ENCODE data around the gene TMEM196.

Gene TMEM196

DNA sequence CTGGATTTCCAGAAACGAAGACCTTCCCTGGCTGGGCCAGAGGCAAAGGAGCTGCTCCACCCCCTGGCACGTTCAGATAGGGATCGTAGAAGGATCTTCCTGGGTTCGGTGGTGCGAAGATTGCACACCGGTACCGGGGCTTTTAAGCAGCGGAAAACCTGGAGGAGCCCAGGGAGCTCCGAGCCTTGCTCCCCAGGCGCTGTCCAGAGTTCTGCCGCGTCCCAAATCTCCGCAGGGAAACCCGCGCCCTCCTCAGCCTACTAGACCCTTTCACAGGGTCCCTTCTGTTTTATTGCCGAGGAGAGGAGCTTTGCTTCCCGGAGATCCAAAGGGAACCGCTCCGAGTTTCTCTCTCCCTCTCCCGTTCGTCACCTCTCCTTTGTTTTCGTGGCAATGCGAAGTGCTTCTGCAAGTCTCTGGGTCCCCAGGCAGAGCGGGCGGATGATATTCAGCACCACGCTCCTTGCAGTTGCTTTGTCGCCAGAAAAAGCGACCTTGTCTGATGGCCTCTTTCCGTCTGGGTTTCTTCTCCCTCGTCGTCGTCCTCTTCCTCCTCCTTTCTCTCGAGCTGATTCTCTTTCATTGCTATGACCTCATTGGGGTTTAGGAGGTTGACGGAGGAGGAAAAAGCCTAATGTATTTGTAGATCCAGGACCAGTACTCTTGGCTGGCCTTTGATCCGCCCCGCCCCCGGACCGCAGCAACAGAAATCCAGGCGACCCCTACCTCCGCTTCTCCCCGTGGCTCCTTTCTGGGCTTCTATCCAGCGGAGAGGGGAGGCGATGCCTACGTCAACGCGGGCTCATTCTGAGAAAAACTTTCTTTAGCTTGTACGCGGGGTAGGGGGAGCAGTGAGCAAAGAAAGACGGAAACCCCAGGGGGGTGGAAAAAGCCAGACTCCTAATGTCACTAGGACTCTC lies at the start of gene TMEM196:
Gene TMEM196, minus strand, starts transcription at position 777 of the 920 bp plus-strand sequence. CDS start 921 bp downstream, outside the sequence.
- H3K4me3 ChIP-seq (ENCODE audit: low read depth, low read length): no peak within 1 kb of the TSS
- DNase-seq (ENCODE audit: low read depth): no peak

DNA sequence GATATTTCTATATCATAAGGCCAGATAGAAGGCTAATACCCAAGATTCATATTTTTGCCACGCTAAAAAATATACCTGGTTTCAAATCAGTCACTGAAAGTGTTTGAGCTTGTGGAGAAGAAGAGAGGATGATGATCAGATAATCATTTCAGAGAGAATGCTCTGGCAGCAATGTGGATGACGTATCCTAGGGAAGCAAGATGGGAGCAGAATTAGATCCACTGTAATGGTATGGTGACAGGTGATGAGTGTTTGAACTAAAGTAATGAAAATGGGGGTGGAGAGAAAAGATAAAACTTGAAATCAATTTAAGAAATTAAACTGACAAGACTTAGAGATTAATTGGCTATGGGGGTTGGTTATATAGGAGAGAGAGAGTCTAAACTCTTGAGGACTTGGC lies 42.7 kb upstream of the TMEM196 start:
- DNase-seq (ENCODE audit: low read depth): no peak
- no peak overlapping the region for H3K4me3 ChIP-seq (ENCODE audit: low read depth, low read length)

DNA sequence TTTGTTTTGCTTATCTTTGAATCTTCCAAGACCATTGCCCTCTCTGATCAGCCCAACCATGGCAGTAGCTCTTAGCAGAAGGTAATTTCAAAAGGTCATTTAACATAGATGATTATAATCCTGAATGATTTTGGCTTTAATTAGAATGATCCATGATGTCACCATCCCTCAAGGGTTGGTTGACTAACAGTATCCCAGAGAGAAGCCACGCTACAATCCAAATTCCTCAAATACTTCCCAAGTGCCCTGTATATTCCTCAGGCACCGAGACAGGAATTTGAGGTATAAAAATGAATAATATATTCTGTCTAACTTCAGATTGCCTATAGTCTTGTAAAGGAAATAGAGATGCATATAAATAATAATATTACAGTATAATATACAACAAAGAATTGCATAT lies 42.1 kb upstream of the TMEM196 start:
- no peak for DNase-seq (ENCODE audit: low read depth)
- no peak overlapping the region for H3K4me3 ChIP-seq (ENCODE audit: low read depth, low read length)

DNA sequence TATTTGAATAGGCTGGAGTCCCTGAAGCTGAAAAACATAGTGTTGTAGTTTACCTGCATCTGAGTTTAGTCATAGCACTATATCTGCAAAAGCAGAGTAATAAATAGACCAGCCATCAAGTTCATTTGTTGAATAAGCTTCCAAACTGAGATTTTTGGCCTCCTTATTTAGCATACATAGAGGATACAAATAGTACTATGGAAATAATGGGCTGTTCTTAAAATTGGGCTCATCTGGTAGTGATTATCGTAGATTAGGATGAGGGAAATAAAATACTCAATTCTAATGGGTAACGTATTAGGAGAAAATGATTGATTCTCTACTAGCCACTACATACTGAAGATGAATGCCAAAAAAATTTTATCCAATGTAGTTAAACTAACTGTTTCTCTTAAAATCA lies 41.4 kb upstream of the TMEM196 start:
- H3K4me3 ChIP-seq (ENCODE audit: low read depth, low read length): no peak overlapping the region
- no peak for DNase-seq (ENCODE audit: low read depth)

DNA sequence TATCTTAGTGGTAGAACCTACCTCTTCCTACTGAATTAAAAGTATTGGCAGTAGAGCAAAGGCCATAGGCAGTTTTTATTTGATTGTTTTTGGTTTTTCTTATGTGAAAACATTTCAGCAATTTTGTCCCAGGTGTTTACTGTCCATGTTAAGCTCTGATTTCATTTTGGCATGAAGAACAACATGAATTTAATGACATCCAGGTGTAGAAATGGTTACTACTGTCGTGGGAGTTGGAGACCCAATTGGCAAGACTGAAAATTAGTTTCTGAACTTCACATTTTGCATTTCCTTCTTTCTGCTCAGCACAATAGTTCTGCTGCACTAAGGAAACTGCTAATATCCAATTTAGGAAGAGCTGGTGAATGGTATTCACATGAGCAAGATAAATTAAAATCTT lies 38.0 kb upstream of the TMEM196 start:
- no peak overlapping the region for H3K4me3 ChIP-seq (ENCODE audit: low read depth, low read length)
- no peak for DNase-seq (ENCODE audit: low read depth)

DNA sequence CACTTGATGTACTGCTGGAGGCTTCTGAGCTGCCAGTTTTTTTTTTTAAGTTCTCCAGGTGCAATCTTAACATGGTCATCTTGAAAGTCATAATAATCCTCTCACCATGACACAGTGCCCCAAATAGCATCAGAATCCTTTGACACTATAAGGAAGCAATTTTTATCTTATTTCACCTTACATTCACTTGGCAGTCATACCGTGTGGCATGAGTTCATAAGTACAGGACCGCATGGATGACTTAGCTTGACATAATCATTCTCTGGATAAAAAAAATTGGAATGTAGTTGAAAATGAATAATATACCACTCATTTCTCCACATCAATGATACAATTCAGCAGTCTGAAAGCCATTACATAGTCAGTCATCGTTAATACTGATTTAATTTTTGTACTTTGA lies 25.6 kb upstream of the TMEM196 start:
- H3K4me3 ChIP-seq (ENCODE audit: low read depth, low read length): no peak overlapping the region
- no peak for DNase-seq (ENCODE audit: low read depth)

DNA sequence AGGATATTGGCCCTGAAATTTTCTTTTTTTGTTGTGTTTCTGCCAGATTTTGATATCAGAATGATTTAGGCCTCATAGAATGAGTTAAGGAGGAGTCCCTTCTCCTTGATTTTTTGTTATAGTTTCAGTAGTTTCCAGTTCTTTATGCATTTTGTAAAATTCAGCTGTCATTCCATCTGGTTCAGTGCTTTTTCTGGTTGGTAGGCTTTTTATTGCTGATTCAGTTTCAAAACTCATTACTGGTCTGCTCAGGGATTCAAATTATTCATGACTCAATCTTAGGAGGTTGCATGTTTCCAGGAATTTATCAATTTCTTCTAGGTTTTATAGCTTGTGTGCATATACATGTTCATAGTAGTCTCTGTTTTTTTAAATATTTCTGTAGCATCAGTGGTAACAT lies 10.1 kb upstream of the TMEM196 start:
- H3K4me3 ChIP-seq (ENCODE audit: low read depth, low read length): no peak overlapping the region
- no peak for DNase-seq (ENCODE audit: low read depth)

DNA sequence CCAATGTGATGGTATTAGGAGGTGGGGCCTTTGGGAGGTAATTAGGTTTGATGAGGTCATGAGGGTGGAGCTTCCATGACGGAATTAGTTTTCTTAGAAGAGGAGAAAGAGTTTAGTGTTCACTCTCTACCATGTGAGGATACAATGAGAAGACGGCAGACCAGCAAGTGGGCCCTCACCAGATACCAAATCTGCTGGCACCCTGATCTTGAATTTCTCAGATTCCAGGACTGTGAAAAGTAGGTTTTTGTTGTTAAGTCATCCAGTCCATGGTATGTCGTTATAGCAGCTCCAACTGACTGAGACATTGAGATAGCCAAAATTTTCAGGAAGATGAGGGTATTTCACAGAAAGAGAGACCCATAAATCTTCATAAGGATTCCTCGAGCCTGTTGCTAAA lies 3.6 kb upstream of the TMEM196 start:
- no peak for DNase-seq (ENCODE audit: low read depth)
- H3K4me3 ChIP-seq (ENCODE audit: low read depth, low read length): no peak overlapping the region

DNA sequence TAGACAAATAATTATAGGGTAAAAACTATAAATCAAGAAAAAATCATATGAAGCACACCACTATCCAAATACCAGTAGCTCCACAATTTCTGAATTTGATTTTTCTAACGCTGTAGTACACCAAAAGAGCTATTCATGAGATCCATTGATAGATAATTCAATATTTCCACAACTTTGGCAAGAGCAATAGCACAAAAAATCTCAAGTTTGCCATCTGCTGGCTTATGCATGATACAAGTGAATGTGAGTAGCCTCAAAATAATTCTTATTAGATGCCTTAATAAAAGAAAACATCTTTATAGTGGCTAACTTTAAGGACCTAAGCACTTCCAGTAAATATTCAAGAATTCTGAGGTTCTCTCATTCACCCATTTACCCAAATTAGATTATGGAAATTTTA lies 2.2 kb upstream of the TMEM196 start:
- DNase-seq (ENCODE audit: low read depth): no peak
- no peak overlapping the region for H3K4me3 ChIP-seq (ENCODE audit: low read depth, low read length)

DNA sequence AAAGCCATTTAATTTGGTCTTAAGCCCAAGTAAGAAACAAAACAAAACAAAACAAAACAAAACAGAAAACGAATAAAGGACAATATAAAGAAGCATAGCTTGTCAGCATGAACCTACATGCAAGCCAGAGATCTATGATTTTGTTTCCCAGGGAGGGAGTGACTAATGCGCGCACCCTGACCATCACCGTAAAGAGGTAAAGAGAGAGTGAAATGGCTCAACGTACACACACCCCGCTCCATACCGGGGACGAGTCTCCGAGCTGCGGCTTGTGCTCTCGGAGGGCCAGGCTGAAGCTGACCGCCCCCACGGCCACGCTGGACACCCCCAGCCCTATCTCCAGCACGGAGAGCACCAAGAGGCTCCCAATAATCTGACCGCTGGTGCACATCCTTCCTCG lies 1.1 kb downstream of the TMEM196 start:
- H3K4me3 ChIP-seq (ENCODE audit: low read depth, low read length): no peak overlapping the region
- DNase-seq (ENCODE audit: low read depth): no peak

DNA sequence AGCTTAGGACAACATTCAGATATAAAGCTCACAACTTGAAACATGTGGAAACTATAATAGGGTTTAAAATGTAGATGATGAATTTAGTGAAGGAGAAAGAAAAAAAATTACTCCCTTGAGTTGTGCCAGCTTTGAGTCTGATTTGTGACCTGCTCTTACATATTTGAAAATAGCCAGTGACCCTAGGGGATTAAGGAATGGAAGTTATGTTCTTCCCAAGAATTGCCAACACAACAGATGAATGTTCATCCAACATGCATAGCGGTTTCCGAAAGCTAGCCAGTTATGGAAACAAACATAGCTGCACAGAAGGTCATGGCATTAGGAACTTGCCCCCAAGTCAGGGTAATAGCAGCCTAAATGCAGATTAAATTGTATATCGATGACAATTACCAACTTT lies 10.8 kb downstream of the TMEM196 start:
- H3K4me3 ChIP-seq (ENCODE audit: low read depth, low read length): no peak overlapping the region
- no peak for DNase-seq (ENCODE audit: low read depth)

DNA sequence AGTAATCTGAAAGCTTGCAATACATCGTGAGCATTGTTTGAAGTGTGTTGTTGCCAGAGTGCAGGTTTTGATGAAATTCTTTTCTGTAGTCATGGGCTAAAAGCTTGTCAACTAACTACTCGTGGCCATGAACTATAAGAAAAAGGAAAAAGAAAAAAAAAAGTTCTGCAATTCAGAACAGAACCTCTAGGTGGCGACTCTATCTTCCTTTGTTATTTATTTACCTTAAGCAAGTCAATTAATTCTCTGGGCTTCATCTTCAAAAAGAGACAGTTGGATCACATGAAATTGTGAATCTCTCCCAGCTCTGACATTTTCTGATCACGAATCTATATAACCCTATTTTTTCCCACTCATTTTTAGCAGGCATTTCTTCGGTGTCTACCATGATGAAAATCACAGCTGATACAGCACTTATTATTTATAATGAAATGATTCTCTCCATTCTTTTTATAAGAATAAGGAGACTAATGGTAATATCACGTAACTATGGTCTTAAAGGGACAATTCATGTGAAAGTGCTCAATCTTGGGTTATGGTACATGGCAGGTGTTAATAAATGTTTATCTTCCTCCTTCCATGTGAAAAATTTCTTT lies 18.8 kb downstream of the TMEM196 start:
- no peak for DNase-seq (ENCODE audit: low read depth)
- H3K4me3 ChIP-seq (ENCODE audit: low read depth, low read length): no peak overlapping the region

DNA sequence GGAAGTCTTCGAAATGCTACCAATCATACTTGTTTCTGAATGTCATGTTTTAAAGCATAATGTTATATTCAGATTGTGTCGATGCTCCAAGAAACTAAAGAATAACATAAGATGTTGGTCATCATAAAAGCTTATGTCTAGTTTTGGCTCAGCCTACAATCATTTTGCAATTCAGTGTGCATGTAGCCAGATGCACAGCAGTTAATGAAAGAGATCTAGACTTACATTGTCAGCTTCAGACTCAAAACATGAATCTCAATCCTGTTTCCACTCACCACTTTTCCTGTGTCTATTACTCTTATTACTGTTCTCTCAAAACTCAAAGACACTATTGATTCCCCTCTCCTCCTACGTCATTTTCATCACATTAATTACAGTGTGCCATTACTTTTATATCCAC lies 21.4 kb downstream of the TMEM196 start:
- H3K4me3 ChIP-seq (ENCODE audit: low read depth, low read length): no peak overlapping the region
- DNase-seq (ENCODE audit: low read depth): no peak

DNA sequence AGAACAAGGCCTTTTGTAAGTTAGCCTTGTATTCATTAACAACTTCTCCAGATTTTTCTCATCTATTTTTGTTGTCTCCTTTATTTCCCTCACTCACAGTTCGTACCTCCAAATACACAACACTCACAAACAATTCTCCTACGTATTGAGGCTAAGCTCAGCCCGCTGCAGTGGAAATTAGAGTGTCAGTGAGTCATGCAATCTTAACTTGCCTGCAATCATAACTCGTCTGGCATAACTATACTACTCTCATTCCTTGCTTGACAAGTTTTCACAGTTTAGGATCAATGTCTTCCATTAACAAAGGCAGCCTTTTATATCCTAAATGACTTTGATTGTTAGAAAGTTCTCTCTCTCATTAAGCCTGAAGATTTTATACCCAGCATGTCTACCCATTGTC lies 23.8 kb downstream of the TMEM196 start:
- H3K4me3 ChIP-seq (ENCODE audit: low read depth, low read length): no peak overlapping the region
- no peak for DNase-seq (ENCODE audit: low read depth)

DNA sequence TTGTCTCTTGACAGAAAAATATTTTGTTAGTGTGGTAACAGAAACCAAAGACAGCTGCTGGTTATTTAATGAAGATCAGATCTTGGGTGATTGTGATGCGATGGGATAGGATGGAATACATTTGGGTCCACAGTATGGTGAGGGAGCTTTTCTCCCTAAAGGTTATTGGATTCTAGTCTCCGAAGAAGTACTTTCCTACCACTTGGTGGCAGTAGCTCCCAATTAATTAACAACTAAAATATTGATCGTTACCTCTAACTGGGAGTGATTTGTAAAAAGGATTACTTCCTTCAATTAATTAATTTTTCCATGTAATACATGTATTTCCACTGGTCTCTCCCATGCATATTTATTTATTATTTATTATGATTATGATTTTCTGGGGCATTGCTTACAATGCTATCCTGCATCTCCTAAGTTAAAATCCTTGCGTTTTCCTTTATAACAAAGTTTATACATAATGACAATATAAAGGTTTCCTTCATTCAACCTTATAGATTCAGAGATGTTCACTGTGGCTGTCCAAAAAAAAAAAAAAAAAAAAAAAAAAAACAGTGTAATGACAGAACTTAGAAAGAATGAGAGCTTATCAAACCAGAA lies 25.6 kb downstream of the TMEM196 start:
- DNase-seq (ENCODE audit: low read depth): no peak

DNA sequence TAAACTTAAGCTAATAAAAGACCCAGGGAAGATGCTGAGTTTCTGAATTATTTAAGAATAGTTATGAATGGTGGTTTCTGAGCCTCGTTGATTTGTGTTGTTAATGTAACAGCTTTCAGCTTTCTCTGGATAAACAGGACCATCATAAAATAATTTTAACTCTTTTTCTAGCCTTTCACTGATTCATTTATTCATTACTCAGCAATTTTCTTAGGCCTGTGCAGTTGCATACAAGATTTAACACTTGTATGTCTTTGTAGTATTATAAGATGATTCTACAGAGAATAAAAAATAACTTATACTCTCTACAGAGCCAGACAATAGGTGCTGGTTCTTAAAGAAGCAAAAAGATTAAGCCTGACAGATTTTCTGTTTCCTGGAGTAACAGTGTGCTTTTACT lies 29.3 kb downstream of the TMEM196 start:
- H3K4me3 ChIP-seq (ENCODE audit: low read depth, low read length): no peak overlapping the region
- no peak for DNase-seq (ENCODE audit: low read depth)

More for the DNA sequence above, 25.6 kb downstream of the TMEM196 start:
- no peak overlapping the region for H3K4me3 ChIP-seq (ENCODE audit: low read depth, low read length)

DNA sequence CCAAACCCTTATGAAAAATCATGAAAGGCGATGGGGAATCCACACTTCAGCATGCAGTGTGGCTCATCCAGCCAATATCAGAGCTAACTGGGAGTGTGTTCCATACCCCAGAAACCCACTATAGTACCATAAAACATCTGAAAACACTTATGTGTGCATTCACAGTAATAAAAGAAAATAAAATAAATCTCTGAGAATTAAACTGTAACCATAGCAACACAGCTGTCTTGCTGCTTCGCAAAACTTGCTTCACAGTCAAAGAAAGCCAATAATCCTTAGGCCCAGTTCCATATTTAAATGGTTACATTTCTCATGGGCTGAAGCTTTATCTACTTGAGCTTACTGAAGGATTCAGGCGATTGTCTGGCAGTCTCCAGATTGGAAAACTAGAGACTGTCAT lies 44.7 kb downstream of the TMEM196 start:
- DNase-seq (ENCODE audit: low read depth): no peak

DNA sequence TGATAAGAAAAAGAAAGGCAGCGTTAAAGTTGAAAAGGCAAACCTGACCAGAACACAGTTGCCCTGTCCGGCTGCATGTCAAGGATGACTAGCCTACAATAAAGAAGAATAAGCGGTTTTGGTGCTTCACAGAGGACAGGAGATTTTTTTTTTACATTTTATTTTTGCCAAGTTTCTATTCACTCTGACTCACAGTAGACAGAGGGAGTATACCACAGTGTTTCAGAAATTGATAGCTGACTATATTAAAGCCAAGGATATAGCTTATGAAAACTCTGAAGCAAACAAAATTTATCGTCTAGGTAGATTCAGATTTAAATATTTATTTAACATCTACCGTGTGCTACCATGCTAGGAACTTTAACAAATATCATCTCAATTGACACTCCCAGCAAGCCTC lies 47.6 kb downstream of the TMEM196 start:
- H3K4me3 ChIP-seq (ENCODE audit: low read depth, low read length): no peak overlapping the region
- no peak for DNase-seq (ENCODE audit: low read depth)

More for the DNA sequence above, 44.7 kb downstream of the TMEM196 start:
- no peak overlapping the region for H3K4me3 ChIP-seq (ENCODE audit: low read depth, low read length)

DNA sequence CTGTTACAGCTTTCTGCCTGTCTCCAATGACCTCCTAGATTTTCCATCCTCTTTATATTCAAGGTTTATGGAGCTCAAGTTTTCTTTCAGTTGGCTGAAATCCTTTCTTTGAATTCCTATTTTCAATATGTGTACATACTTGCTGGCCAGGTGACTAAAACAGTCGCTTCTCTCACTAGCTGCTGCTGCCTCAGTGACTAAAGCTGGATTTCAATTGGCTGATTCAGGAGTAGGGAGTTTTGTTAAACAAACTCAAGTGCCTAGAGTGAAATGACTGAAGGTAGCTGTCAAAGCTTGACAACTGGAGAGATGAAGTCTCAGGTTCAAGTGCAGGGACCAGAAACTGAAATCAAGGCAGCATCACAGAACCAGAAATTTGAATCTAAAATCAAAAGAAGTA lies 57.9 kb downstream of the TMEM196 start:
- DNase-seq (ENCODE audit: low read depth): no peak
- no peak overlapping the region for H3K4me3 ChIP-seq (ENCODE audit: low read depth, low read length)

DNA sequence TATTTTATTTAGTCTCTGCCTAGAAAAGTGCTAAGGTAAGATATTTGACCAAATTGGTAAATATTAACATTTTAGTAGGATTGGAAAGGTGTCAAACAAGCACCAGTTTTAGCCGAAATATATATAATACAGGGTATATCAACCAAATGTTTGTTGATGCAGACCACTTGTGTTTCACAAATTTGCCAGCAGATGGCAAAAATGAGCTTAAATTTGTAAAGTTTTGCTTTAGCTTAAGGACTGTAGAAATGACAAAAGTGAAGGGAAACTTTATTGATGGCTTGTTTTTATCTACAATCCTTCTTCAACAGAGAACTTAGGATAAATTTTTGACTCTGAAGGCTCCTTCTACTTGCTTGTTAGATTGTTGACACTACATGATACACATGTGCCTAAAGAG lies 59.7 kb downstream of the TMEM196 start:
- DNase-seq (ENCODE audit: low read depth): no peak
- H3K4me3 ChIP-seq (ENCODE audit: low read depth, low read length): no peak overlapping the region

DNA sequence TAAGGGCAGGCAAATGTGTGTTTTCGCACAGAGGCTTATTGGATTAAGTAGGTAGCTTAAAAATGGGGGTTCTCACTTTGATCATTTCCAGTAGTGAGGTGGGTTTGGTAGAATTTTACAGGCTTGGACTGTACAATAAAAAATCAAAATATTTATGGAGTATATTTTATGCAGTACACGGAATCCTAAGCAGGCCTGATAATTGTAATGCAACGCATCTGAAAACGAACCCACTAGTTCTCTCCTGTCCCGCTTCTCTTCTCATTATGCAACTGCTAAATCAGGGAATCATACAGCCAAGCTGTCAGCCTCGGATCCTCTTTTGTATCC lies 64.2 kb downstream of the TMEM196 start:
- no peak for DNase-seq (ENCODE audit: low read depth)
- peak overlapping the region; percentile 97 for H3K4me3 ChIP-seq (ENCODE audit: low read depth, low read length)
